ENCODE measurements around the gene NEK6.

Gene NEK6

DNA sequence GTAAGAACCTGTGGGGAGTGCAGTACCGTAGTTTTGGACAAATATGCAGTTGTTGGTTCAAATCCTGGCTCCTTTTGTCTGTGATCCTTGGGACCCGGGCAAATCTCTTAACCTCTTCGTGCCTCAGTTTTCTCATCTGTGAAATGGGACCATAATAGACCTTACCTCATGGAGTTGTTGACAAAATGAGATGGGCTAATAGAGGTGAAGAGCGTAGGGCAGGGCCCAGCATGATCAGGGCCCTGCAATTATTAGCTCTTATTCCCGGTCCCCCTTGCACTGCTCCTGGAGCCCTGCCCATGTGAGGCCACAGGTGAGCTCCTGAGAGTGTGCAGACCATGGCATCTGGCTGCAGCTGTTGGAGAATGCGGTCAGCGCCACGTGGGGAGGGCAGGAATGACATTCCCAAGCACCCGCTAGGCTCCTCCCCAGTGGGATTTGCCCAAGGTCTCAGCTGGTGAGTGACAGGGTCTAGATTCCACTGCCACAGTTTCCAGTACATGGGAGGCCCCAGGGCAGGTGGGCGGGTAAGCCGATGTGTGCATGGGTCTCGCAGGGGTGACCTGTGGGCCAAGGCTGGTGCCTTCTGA is 41.0 kb downstream of the NEK6 start:
- ATAC-seq: no peak

DNA sequence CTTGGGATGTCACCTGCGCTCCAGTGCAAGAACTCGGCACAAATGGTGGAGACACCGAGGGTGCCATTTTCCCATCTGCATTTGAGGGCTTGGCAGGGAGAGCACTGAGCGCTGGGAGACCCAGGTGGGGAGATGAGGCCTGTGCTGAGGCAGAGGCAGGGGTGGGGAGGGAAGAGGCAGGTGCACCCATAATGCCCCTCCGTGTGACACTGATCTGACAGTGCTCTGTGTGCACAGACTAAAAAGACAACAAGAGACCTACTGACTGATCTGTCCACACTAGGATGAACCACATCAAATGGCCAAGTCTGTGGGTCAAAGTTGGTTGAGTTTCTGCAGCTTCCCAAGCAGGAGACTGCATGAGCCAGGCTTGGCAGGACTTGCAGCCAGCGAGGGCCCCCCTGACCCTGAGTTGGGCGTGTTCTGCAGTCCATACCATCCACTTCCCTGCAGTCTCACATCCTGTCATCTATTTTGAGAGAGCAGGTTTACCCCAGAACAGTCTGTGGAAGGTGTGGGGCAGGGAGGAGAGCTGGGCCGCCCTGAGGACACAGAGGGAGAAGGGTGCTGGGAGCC is 41.9 kb downstream of the NEK6 start:
- no peak for ATAC-seq

DNA sequence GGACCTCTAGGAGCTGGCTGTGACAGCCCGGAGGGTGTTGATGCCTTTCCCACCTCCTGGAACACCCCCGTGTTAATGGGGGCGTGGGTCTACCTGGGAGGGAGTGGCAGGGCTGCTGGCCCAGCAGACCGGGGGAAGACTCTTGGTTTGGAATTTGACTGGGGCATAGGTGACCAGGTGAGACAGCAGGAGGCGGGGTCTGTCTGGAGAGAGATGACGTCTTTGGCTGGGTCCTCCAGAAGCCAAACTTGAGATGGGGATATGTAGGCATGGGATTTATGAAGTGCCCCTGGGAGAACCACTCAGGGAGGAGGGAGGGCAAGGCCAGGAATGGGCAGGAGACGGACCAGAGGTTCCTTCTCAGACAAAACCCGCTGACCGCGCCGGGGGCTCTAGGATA is 42.6 kb downstream of the NEK6 start:
- peak in 1 of 2 donors; percentile 12 for ATAC-seq

DNA sequence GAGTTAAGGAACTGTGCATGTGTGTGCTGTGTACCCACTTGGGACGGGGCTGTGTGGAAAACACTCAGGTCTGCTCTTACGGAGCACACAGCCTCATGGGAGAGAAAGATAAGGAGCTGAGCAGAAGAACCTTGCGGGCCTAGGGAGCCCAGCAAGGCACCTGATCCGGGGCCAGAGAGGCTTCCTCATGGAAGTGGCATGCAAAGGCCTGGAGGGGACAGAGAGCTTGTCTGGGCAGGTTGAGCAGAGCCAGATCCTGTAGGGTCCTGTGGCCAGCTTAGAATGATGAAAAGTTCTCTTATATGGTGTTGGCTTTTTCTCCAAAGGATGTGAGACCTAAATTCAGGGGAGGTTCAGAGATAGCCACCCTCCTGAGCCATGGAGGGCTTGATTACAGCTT is 45.2 kb downstream of the NEK6 start:
- ATAC-seq: no peak

DNA sequence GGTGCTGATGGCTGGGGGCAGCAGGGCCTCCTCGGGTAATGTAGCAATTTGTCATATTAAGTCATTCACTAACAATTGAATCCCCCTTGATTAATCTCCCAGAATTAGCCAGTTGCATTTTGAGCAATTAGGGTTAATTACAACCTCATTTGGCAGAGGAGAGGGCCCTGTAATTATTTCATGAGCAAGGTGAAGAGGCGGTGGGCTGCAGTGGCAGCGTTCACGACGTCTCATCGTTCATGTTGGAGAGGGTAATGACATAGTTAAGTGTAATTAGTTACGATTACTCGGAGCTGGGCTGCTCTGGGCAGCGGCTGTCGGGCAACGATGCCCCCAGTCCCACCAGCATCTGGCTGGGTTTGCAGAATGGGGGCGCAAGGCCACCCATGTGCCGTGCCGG is 46.0 kb downstream of the NEK6 start:
- no peak for ATAC-seq

DNA sequence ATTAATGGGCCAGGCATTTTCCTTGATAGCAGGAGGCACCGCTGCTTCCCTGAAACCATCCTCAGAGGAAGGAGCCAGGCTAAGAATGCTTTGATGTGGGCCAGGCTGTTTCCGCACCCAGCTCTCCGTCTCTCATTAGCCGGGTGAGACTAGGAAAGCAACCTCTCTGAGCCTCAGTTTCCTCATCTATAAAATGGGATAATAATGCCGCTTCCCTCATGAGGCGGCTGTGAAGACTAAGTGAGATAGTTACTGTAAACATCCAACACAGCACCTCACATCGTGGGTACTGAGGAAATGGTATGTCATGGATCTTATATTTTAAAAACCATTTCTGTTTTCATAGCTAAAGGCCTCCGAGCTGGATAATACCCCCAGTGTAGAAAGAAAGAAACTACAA is 46.5 kb downstream of the NEK6 start:
- ATAC-seq: no peak

DNA sequence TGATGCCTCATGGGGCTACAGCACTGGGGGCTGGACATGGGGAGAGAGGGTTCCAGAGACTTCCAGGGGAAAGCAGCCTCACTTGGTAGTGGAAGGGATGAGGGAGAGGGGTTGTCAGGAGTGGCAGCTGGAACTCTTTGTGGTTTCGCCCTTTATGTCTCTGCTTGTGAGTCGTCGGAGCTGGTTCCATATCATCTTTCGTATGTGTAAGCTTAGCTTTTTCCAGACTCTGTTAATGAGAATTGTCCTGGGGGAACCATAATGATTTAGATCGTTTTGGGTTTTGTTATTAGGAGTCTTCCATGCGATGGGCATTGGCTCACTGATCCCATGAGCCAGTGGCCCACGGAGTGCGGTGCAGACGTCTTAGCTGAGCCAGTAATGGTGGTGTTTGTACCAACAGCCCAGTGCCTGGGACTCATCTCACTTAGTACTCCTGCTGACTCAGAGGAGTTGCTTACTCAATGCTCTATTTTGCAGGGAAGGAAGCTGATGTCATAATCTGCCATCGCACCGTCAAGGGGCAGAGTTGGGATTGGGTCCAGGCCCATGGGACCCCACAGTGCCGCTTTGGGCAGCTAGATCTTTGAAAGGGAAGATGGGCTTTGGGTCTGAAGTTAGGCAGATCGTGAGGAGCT is 48.5 kb downstream of the NEK6 start:
- no peak for ATAC-seq

DNA sequence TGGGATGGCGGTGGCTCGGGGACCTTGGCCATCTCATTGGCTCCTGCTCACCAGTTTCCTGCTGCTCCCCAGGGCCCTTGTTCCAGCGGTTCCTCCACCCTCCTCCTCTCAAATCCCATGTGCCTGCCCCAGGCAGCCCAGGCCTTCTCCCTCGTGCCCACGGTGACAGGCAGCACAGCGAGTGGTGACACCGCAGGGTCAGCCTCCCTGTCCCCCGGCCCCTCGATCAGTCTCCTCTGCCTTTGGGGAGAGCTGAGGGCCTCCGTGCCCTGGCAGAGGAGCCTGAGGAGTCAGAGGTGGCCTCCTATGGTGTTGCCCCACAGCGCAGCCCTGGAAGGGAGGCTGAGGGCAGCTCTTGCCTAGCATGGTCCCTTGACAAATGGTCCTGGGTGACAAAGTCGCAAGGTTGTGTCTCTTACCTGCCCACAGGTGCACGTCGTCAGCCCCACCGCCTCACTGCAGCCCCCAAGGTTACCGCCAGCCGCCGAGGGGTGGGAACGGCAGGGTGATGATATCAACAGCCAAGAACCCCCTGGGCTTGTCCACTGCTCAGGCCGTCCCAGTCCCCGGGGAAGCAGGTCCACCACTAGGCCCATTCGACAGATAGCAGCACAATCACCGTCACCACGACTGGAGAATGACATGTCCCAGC is 49.8 kb downstream of the NEK6 start:
- no peak for ATAC-seq

DNA sequence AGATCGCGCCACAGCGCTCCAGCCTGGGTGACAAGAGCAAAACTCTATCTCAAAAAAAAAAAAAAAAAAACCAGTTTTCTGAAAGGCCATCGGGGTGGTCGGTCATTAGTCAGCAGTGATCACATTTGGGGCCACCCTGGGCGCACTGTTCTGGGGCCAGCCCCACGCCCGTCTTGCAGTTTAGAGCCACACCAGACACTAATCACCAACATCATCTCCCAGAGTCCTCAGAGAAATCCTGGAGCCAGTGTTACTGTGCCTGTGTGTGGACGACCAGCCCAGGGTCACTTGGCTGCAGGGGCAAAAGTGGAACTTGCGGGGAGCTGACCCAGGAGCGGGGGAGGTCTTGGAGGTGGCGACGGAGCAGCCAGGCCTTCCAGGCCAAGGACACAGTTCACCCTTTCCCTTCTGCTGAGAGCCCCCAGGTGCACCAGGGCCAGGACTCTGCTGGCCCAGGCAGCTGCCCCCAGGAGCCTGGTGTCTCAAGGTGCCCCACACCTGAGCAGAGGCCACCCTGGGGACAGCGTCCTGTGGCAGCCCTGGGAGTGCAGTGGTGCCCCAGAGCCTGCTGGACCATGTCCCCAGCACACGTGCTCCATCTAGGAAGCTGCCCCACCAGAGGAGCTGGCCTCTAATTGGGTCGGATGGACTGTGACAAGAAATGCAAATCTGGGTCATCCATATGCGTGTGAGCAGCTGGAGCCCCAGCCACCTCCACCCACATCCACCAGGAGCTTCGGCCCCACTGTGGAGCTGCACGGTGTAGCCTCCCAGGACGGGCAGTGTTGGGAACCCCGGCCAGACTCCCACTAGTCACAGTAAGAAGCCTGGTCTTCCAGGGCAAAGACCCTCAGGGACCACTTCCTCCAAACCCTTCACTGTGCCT is 51.1 kb downstream of the NEK6 start:
- no peak for ATAC-seq

DNA sequence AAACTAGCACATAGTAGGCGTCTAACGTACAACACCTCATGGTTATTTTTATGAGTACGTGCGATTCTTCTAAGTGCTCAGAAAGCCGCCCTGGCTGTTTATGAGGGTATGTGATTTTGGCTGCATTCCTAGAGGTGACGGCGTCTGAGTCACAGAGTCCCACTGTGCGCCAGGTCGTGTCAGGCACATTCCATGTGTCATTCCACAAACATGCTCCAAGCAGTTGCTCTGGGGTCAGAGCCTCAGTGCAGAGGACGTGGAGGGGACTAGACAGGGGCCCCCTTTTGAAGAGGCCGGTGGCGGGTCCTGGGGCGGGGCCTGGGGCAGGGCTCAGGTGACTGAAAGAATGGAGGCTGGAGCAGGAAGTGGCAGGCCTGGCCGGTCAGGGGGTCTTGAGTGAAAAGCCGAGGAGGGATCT is 51.9 kb downstream of the NEK6 start:
- no peak for ATAC-seq

DNA sequence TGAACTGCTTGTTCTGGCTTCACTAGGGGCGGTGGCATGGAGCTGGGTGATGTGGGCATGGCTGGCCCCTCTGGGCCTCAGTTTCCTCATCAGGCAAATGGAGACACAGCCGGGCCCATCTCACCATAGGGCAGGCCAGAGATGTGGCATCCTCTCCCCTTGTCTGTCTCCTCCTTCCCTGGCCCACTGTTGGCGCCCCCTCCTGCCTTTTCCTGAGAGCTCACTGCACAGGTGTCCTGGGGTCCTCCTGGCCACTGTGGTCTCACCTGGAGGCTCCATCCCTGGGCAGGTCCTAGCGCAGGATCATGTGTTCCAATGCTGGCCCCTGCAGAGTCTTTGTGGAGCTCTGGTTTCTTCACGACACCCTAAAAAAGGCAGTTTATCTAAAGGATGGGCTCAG is 53.5 kb downstream of the NEK6 start:
- ATAC-seq: no peak

DNA sequence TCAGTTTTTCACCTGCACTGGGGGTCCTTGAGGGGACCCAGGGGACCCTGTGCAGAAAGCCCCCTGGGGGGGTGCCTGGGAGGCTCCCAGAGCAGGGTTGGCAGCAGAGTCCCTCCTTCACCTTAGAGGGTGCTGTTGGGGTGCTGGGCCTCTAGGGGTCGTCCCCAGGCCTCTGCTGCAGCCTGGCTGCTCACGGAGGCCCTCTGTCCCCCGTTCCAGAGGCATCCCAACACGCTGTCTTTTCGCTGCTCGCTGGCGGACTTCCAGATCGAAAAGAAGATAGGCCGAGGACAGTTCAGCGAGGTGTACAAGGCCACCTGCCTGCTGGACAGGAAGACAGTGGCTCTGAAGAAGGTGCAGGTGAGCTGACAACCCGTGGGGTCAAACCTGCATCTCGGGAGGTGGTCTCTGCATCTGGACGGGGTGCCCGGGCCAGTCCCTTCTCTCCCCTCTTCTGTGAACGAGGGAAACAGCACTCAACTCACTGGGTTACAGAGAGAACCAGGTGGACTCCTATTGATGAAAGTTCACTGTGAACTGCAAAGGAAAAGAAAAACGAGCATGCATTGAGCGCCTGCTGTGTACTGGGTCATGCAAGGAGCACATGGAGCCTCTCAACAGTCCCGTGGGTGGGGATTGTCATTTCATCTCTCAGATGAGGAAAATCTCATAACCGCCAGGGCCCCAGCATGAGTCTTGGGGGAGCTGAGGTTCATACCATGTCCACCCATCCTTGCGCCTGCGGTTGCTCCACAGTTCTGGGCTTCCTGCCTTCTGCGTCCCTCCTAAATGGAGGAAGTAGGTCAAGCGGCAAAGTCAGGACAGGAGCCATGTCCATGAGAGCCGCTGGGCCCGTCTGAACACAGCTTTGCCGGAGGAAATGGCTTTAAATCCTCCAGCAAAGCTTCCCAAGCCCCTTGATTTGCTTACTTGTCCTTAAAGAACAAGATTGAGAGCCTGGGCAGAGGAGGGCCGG is 54.8 kb downstream of the NEK6 start:
- no peak for ATAC-seq

DNA sequence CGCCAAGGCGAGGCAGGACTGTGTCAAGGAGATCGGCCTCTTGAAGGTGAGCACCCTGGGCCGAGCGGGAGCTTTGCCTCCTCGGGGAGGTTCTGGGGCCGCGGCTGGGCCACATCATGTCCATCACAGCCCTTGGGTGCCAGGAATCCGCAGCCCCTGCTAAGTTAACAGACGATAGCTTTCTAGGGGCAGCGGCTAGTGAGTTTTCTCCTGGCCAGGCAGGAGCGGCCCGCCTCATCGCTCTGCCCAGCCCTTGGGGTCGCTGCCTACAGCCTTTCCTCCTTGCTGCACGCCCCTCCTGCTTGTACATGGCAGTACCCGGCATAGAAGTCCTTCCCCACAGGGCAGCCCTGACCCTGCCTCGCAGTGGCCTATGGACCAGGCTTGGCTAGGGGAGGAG is 56.2 kb downstream of the NEK6 start:
- ATAC-seq: no peak

DNA sequence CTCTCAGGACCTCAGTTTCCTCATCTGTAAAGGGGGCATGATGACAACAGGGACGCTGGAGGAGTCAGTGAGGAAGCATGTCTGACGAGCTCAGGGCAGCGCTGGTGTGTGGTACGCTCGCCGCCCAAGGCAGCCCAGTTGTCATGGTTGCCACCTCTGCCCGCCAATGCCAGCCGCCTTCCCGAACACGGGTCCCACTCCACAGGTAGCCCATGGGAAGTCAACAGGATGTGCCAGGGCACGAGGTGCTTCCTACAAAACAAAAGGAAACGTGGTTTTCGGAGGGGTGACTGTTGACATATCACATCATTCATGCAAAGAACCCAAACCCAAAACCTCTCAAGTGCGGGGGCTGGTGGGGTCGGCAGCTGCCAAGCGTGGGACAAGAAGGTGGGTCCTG is 58.1 kb downstream of the NEK6 start:
- no peak for ATAC-seq

DNA sequence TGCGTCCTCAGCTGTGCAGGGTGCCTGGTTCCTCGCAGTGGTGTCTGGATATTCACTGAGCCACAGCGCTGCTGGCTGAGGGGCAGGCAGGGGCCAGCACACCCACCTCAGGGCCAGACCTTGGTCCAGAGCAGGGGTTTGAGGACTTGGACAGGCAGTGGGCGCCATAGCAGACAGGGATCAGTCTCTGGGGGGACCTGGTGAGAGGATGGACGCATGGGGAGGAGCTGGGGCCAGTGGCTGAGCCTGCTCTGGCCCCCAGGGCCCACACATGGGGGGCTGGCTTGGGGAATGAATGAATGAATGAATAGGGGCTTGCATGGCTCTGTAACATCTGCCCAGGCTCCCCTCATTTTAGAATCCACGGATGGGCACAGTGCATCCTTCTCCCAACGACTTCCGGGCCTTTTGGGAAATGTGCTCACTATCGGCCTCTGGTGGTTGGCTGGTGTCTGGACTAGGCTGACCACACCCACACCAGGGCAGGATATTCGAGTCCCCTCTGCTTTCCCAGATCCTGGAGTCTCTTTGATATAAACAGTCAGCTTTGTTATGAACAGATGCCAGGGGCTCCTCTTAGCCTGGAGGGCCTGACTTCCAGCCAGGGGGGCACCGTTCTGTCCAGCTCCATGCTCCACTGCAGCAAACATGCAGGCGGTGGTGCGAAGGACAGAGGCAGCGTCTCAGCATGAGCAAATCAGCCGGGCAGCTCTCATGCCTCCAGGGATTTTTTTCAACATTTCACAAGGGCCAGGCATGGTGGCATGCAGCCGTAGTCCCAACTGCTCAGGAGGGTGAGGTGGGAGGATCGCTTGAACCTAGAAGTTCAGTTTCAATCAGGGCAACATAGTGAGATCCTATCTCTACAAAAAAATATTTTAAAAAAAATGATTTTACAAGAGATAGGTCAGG is 62.6 kb downstream of the NEK6 start:
- ATAC-seq: peak in 1 of 2 donors; percentile 62

DNA sequence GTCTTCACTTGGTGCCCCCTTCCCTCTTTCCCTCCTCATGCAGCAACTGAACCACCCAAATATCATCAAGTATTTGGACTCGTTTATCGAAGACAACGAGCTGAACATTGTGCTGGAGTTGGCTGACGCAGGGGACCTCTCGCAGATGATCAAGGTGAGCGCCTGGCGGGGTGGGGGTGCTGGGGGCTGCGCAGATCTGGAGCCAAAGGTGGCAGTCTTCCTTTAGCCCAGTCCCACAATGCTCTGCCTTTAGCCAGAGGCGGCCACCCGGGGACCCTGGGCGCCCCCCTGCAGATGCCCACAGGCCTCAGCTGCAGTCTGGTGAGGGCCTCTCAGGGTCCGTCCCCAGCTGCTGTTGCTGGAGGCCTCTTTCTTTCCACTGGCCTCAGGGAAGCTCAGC is 63.7 kb downstream of the NEK6 start:
- ATAC-seq: no peak

DNA sequence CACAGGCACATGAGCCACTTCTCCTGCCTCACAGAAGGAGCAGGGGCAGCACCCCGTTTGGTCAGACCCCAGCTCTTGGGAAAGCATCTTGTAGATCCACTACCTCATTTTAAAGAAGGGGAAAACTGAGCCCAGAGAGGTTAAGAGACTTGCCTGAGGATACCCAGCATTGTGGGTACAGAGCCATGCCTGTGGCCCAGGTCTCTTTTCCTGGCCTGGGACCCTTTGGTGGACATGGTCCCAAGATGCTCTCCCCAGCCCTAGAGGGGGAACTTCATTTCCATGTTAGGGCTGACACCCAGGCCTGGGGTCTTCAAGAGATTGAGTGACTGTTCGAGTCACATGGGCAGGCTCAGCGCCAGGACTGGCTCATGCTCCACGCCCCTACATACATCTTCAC is 64.2 kb downstream of the NEK6 start:
- no peak for ATAC-seq

DNA sequence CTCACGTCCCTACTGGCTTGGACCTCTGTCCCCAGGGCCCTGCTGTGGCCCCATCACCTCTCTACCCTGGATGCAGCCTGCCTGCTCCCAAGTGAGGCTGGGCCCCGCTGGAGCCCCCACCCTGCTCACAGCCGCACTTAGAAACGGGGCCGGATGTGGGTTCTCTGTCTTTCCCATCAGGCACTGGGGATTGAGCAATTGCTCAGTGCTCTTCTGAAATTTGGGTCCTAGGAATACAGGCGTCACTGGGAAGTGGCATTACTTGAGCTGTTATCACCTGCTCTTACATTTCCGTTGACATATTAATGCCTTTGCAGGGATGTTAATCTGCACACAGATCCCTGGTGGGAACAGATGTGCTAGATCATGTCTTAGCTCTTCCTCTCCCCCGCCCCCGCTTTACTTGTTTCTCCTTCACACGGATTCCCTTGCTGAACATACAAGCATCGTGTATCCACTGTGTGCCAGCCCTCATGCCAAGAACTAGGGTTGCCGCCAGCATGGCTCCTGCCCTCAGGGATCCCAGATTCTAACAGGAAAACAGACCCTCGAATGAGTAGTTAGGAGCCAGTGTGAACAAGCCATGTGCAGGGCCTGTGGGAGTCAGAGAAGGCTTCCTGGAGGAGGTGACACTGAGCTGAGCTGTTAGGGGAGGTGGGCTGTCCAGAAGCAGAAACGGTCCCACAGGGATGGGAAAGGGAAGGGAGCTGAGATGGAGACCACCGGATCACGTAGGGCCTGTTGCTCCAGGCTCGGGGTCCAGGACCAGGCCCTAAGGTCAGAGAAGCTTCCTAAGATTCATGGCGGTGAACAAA is 65.1 kb downstream of the NEK6 start:
- no peak for ATAC-seq

DNA sequence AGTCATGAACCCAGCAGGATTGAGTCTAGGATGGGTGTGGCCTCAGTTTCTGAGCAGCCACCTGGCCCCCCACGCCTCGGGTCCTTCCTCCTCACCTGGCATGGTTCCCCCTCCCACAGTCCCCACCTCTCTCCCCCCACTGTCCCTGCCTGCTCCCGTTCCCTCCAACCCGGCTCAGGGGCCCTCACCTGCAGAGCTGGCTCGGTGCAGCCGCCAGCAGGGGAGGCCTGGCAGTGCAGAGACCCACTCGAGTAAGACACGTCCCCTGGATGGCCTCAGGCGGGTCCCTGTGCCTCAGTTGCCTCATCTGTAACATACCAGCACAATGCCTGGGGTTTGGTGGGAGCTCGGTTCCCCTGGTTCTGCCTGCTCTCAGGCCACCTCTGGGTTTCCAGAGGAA is 66.2 kb downstream of the NEK6 start:
- ATAC-seq: no peak

DNA sequence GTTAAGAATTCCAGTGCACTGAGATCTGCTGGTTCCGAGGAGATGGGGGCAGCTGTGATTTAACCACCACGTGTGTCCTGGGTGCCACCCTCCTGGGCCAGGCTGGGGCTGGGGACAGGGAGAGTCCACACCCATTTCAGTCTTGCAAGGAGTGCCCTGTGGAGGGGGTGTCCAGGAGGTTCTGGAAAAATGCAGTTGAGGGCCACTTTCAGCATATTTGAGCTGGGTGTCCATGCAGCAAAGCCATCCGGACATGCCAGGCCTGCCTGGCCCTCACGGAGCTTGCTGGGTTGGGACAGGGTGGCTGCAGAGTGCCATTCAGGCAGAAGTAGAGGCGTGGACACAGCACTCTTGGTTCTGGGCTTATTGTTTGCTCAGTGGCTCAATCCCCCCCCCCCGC is 68.1 kb downstream of the NEK6 start:
- no peak for ATAC-seq

Measured in activated CD4-positive, CD25-positive, alpha-beta regulatory T cell treated with anti-CD3 and anti-CD28 coated beads, Interleukin-2, amount 50 U/mL, for 24 hours (primary cell).